A204.1 (cell line): ENCODE results near the gene CDK11B.
"Not testable (repeated sequence)": the region's sequence is repeated elsewhere in the genome, so short reads cannot be mapped to it uniquely, and the experiment has no call there.

Experiments
- FAIRE-seq: peaks from 2 replicates; lab custom pipeline; 2012; peaks lifted over from hg19 to GRCh38; lab: Jason Lieb, UNC

CDK11B gene

DNA sequence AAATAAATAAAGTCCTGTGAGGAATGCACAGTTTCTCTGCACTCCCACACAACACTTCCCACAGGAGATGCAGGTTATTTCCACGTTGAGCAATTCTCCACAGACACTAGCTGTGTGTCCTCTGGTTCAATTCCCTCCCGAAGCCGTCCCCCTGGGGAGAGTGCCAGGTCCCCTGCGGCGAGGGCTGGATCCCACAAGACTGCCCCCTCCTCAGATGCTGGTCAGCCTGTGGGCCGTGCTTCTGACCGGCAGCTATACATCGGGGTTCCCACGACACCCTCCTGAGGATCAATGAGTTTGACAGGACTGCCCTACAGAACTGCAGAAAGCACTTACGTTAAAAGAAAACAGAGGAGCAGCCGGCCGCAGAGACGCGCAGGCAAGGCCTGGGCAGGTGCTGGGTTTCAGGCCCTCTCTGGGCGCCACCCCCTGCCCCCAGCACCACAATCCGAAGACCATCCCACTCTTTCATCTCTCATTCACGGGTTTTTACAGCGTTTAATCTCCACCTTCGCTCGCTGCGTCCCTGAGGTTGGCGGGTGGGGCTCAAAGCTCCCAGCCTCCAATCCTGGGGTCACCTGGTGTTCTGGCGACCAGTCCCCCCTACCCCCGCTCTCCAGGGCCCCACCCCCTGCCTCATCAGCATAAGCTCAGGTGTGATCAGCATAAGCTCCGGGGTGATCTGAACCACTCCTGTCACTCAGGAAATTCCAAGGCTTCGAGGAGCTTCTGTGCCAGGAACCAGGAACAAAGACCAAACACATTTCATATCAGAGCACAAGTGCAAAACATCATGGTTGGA, 24.5 kb upstream of the CDK11B start:
- FAIRE-seq = no peak

DNA sequence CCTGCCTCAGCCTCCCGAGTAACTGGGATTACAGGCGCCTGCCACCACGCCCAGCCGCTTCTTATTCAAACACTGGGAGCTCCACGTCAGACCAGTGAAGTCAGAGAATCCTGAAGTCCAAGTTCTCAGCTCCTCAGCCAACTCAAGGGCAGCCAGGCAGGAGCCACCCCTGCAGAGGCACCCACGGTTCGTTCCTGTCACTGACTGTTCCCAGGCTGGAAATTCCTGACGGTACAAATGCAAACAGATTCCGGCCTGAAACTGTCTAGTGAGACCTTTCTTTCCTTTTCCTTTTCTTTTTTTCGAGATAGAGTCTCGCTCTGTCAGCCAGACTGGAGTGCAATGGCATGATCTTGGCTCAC, 22.1 kb upstream of the CDK11B start:
- FAIRE-seq = no peak

DNA sequence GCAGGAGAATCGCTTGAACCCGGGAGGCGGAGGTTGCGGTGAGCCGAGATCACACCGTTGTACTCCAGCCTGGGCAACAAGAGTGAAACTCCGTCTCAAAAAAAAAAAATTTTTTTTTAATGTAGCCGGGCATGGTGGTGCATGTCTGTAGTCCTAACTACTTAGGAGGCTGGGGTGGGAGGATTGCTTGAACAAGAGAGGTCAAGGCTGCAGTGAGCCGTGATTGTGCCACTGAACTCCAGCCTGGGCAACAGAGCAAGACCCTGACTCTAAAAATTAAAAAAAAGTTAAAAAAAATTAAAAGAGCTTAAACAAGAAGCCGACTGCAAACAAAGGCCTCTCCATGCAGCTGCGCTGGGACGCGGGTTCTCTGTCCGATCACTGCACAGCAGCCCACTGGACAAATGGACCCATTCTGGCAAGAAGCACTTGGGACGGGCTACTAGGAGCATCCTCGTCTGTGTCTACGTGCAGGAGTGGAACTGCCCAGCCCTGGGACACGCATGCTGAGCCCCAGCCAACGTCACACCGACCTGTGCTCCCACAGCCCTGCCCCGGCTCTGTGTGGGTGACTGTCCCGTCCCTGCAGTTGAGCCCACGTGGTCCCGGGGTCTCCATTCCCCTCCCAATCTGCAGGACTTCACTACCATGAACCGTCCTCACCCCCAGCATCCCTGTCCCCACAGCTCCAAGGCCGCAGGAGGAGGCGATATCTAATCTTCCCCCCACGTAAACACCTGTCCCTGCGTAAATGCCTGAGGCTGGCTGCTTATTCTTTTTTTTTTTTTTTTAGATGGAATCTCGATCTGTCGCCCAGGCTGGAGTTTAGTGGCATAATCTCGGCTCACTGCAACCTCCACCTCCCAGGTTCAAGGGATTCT, 21.5 kb upstream of the CDK11B start:
- no peak for FAIRE-seq

DNA sequence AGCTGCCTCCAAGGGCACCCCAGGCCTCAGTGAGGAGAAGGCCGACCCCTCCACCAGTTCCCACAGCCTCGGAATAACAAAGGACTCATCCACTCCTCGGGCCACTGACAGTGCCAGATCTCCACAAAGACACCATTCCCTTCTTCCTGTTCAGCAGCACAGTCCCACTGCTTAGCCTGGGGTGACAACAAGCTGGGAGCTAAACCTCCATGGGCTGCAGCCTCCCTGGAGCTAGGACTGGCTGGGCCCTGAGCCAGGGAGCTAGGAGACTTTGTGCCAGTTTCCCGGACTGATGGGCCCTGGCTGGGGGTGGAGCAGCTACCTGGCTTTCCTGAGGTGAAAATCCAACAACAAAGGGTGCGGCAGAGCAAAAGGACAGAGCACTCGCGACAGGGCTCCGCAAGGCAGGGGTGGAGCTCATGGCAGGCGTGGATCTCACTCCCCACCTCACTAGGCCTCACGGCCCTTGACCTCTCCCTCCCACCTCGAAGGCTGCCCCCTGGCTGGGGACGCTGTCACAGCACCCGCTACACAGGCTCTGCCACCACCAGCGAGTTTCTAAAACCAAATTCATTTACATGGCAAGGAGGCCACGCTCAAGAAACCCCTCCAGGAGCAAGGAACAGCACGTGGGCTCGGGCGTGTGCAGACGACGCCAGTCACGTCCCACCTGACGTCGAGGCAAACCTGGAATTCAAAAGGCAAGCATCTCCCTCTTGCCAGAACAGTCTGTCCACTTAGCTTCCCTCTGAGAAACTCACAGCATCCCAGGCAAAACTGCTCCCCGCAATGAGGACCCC, 20.0 kb upstream of the CDK11B start:
- no peak for FAIRE-seq

DNA sequence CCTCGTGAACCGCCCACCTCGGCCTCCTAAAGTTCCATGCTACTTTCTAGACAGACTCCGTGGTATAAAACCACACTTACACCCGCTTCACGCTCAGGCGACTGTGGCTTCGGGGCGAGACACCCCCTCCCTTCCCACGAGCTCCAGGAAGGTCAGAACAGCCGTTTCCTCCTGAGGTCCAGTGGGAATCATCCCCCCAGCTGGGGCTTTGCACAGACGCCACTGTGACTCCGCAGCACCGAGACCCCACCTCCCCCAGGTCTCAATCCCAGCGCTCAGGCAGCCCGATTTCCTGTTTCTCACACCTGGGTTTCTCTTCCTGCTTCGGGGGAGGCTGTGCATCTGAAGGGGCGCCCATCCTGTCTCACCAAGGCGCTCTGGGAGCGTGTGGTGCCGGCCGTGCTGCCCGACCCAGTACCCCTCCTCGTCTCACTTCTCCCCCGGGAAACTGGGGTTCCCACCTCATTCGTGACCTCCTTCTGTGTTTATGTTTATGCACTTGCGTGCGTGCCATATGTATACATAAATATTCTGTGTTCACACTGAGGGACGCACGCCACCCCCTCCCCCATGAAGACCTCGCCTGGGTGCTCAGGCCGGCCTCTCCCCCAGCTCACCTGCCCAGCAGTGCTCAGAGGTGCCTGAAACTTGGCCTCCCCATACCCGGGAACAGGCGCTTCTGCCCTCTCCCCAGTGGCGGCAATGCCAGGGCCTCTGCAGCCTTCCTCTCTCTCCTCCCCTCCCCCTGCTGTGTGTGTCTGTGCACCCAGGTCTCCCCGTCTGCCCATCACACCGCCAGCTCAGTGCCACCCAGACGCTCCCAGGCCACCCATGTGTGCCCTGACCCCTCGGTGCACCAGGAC, 19.1 kb upstream of the CDK11B start:
- FAIRE-seq = no peak

DNA sequence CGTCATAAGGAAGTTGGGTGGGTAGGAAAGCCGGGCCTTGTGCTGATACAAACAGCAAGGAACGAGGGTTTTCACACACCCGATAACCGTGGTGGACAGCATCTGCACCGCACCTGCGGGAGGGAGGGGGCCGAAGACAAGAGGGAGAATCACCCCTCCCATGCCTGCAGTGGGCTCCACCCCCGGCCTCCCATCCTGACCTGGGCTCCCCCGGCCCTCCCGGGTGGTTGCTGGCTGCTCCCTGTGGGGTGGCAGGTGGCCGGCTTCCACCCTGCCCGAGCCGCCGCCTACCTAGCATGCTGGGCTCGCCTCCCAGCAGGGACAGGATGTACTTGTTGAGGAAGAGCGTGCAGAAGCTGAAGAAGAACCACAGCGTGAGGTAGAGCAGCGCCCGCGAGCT, 17.3 kb upstream of the CDK11B start:
- not testable (repeated sequence) for FAIRE-seq

DNA sequence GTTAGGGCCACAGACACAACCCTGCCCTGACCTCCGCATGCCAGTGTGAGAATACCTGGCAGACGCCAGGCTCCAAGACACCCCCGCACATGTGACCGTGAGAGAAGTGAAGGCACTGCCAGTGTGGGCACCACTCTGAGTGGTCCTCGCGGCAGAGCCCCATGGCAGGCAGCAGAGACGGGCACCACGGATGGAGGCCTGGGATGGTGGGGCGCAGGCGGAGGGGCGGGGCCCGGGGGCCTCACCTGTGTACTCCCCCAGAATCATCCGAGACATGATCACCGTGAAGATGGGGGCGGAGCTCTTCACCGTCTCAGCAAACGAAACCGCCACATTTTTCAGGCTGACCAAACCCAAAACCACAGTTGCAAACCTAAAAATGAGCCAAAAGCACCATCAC, 16.4 kb upstream of the CDK11B start:
- FAIRE-seq = not testable (repeated sequence)

DNA sequence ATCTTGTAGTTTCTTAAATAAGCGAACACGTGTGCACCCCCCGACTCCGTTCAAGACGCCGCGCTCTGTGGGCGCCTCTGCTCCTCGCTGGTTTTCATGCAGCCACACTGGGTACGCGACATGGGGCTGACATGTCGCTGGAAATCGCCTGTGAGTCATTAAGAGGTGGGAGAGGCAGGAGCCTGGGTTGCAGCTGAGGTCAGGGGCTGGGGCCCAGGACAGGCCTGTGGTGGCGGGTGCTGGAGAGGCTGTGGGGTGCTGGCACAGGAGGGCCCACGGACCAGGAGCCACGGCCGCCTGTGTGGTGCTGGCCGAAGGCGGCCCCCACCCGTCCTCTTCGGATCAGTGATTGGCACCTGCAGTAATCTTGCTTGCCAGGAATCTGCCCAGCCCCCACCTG, 16.0 kb upstream of the CDK11B start:
- not testable (repeated sequence) for FAIRE-seq

DNA sequence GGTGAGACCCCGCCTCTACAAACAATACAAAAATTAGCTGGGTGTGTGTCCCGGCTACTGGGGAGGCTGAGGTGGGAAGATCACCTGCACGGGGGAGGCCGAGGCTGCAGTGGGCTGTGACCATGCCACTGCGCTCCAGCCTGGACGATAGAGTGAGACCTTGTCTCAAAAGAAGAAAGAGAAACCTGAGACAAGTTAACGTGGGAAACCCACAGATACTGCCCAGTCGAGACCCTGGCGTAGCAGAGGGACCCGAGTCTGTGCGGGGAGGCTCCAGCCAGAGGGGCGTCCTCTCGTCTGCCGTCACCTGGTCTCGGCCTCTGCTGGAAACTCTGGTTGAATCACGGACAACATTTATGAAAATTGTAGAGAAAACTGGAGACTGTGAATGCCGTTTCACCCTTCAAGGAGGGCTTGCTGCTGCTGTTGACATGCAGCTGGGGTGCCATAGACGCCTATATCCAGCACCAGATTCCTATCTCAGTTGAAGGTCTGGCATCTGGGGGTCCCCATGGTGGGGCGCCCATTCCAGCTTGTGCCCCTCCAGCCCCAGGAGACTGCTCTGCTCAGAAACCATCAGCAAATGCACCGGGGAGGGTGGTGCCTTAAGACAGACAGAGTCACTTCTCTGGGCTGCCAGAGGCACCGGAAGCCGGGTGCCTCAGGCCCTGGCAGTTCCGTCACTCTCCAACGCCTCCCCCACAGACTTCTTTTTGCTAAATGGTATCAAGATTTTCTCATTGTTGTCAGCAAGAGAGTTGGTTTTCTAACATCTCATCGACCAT, 13.6 kb upstream of the CDK11B start:
- no peak for FAIRE-seq

DNA sequence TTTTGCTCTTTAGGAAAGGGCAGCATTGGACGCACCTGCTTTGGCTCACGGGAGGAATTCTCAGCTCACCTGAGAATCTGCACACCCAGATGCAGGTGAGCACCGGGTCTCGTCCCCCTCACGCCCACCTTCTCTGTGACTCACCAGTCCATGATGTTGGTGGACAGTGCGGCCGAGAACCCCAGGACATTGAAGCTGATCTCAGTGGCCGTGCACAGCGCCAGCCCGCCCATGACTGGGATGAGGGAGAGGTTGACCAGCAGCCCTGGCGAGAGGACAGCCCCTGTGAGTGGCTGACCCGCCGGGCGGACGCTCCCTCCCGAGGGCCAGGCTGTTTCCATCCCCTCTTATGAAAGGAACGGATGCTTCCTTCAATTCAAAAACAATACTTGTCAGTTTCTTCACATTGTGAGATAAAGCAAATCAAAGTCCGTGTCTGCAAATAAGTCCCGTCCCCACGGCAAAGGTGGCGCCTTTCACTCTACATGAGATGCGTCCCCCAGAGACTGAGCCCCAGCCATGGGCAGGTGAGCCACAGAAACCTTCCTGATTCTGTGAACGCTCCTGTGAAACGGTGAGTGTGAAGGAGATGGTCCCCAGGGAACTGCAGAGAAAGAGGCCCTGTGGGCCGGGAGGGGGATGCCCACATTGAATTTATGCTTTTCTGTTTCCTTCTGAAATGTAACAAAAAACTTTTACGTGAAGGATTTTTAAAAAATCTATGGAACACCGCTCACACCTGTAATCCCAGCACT, 12.7 kb upstream of the CDK11B start:
- FAIRE-seq = no peak

DNA sequence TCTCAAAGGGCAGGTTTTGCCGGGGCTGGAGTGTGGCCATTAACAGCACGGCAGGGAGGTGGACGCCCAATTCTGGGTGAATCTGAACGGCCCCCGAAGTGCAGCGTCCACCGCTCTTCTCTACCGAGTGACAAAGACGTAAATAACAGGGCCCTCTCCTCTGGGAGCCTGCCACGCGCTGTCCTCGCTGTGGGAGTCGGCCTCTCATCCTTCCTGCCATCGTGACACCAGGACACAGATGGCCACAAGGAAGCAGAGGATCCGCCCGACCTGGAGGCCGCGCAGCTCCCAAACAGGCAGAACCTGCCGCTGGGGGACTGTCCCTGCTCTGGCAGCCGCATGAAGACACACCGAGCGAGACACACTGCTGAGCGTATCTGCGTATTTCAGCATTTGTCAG, 12.1 kb upstream of the CDK11B start:
- no peak for FAIRE-seq

DNA sequence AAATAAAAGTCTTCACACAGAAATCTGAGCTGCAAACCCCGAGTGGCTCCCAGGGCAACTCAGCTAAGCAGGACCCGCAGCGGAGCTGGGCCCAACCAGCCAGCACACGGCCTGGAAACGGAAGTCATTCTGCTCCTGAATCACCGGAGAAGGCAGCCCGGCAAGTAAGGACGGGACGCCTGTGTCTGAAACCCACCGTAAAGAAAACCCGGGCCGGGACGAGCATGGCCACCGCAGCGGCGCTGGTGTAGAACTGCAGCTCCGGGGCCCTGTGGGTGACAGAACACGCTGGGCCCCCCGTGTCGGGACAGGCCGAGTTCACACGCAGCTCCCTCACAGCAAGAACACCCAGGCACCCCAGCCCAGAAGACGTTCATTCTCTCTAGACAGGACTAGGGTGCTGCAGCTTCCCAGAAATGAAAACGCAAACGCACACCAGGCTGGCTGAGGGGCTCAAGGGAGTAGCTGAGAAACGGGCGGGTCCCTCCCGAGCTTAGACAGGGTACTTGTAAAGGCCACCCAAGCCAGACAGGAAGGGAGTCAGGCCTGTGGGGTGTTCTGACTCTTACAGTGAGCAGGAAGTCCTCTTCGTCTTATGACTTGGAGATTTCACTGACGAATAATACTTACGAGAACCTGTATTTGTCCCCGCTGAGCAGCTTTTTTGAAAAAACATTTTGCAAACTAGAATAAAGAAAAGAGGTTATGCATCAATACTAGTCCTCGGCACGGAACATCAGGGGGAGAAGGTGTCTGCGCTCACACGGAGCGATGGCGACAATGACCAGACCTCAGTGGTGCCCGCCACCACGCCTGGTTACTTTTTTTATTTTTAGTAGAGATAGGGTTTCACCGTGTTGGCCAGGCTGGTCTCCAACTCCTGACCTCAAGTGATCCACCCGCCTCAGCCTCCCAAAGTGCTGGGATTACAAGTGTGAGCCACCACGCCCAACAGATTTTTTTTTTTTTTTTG, 10.9 kb upstream of the CDK11B start:
- FAIRE-seq = no peak

DNA sequence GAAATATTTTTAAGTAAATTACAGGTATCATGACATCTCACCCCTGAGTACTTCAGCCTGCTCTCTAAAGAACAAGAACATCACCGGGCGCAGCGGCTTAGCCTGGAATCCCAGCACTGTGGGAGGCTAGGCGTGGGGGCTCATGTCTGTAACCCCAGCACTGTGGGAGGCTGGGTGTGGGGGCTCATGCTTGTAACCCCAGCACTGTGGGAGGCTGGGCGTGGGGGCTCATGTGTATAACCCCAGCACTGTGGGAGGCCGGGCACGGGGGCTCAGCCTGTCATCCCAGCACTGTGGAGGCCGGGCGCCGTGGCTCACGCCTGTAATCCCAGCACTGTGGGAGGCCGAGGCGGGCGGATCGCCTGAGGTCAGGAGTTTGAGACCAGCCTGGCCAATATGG, 7.7 kb upstream of the CDK11B start:
- FAIRE-seq = no peak

DNA sequence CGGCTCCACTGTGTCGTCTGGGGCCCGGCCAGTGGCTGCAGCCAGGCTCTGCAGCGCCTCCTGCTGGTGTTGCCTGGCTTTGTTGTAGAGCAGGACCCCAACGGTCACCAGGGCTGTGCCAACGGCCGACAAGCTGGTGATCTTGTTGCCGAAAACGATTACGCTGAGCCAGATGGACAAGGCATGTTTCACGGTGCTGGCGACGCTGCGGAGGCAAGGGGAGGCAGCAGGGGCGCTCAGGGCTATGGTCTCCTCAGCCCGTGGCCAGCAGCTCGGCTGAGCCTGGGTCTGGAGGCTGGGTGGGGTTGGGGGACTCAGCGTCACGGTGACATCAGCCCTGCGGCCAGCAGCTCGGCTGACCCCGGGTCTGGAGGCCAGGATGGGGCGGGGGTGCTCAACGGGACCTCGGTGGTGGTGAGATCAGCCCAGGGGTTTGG, 7.0 kb upstream of the CDK11B start:
- no peak for FAIRE-seq

DNA sequence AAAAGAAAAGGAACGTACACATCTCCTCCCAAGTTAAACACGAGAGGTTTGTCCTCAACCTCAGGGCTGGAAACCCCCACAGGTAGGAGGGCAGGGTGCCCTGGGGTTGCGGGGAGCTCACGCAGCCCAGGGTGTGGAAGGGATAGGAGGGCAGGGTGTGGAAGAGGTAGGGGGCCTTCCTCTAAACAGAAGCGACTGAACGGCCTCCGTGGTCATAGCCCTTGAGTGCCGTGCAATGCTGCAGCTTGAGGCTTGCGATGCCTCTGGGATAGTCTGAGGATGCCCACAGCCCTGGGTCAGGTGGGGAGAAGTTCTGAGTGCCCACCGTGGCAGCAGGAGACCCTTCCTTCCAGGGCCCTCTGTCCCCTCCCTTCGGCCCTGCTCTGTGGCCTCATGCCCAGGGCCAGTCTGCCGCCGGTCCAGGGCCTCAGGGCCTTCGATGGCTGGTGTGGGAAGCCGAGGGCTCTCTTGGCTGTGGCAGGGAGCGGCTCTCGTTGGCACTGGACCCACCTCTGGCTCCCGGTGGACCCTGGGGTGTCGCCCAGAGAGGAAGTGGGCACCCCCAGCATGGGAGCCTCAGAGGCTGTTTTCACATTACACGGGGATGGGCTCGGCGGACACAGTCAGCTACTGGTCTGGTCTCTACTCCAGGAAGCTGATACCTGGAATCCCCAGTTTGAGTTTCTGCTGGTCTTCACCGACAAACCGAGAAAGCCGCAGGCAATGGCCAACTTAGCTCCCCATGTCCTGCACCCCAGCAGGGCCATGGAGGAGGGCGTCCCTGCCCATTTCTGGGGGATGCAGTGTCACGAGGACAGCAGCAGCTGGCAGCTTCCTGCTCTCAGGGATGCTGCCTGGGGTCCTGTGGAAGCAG, 6.4 kb upstream of the CDK11B start:
- no peak for FAIRE-seq

DNA sequence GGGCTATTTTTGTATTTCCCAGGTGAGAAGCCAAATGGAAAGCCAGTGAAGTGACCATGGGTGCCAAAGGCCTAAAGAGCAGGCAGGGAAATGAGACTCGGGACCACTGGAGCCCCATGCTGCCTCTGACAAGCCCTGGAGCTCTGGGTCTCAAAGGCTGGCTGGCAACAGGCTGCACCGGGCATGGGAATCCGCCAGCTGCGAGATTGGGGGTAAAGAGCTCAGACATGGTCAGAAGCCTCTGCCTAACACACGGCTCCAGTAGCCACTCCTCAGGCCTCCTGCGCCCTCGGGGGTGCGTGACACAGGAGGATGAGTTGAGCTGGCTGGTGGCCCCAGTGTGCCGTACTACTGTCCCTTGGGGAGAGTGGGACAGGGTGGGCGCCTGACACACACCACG, 5.5 kb upstream of the CDK11B start:
- not testable (repeated sequence) for FAIRE-seq

DNA sequence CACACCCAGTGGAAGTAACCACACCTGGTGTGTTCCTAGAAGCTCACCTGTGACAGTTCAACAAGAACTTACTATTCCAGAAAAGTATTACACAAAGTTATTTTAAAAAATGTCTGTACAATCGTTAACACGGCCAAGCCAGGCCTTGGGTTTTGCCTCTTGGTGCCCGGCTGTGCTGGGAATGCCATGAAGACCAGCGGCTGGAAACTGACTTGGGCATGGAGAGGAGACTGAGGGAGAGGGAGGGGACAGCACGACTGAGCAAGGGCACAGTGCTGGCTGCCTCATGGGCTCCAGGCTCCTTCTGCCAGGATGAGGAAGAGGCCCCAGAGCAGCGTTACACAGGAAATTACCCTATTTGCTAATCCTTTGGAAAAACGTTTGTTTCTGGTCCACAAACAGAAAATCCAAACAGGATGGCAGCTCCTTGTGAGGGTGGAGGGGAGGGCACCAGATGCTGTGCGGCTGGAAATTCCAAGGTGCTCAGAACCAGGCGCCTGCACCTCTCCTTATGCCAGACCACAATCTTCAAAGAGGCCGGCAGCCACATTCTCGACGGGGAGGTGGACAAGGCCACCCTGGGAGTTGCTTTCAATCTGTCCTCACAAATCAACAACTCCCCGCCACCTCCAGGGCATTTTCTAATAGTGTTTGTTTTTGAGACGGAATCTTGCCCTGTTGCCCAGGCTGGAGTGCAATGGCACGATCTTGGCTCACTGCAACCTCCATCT, 4.2 kb upstream of the CDK11B start:
- FAIRE-seq = not testable (repeated sequence)
